Skin of body (tissue), 2 donors: ENCODE measurements around the gene ADORA2A. TPM values are rescaled to one million over a fixed set of nuclear protein-coding genes. Genes with fewer than 3 reads are reported as not detected.
"Not testable (repeated sequence)": the region's sequence is repeated elsewhere in the genome, so short reads cannot be mapped to it uniquely, and the experiment has no call there.

Experiments
- DNase-seq: peaks from one replicate; lab custom pipeline; 2025; lab: John Stamatoyannopoulos, UW
- total RNA-seq: library from RNA; depleted of rRNA; stranded (reverse); fragments of >200 nt; gene quantifications from one replicate; pipeline ENCODE4 v1.2.3, GENCODE V29; 2014

The ADORA2A gene
- total RNA-seq, 1 donor from 2014 or later = 2.7 TPM

DNA sequence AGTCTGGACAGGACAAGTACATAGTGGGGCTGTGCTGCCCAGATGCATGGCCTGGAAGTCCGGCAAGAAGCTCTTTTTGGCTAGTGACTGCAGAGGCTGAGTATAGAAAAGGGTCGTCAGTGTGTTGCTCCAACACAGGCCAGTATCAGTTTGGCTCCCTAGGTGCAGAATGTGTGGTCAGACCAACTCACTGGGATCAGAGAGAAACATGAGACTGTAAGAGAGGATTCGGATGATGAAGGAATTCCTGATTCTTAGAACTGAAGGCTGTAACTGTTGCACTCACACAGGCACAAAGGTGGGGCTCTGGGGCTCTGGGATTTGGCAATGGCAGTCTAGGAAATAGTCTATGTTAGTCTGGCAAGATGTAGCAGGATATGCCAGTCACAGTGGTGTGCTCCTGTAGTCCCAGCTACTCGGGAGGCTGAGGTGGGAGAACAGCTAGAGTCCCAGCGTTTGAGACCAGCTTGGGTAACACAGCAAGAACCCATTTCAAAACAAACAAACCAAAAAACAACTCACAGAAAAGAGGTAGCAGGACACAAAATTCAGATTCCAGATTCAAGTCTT, 56.7 kb downstream of the ADORA2A start:
- no peak for DNase-seq

DNA sequence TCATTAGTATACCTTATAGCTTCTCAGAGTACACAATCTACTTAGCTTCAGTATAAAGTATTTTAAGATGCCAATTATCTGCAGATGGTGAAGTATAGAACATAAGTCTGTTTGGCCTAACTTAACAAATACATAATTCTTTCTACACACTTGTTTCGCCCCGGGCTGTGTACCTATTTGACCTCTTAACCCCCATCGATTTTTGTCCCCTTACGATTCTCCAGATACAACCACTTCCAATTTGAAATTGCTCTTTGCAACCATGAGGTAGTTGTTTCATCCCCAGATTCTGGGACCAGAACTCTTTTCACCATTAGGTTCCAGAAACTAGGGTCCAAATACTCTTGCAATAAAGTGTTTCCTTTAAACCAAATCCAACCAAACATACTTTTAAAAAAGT, 57.8 kb downstream of the ADORA2A start:
- DNase-seq = no peak

DNA sequence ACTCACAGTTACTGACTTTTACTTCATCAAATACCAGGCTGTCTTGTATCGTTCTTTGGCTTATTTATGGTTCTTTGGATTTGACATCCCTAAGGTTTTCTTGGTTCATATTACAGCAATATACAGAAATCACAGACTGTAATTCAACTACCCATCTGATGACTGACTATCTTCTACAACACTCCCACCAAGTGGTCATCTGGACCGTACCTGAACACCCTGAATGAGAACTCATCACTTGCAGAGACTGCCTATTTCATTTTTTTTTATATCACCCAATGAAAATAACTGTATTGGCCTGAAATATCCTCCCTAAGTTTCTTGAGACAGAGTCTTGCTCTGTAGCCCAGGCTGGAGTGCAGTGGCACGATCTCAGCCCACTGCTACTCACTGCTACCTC, 58.2 kb downstream of the ADORA2A start:
- DNase-seq = no peak

DNA sequence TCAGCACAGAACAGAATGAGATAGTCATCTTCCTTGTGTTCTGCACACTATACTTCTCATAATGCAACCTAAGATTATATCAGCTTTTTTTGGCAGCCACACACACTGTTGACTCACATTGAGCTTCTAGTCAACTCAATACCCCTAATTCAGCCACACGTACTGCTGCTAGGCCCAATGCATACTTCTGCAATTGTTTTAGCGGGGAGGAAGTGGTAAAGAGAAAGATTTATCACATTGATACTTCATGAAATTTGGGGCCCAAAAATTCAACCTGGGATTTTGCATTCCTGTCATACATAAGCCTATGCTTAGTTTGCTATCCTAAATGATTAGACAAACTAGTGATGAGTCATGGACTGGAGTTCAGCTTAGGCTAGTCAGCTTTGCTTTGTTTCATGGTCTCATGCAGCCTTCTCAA, 59.1 kb downstream of the ADORA2A start:
- DNase-seq = no peak

- no peak for DNase-seq
Observed at GRCh38 chr22:24489011-24489410, 61.6 kb downstream of the ADORA2A start.

- DNase-seq = not testable (repeated sequence)
Observed at GRCh38 chr22:24489434-24489833, 62.0 kb downstream of the ADORA2A start.

Other genes starting within 250 kb of the ADORA2A start
- gene SUSD2, start 246.1 kb upstream of the ADORA2A start, total RNA-seq = 0.99 TPM
- 2.6 TPM for gene GGT5, start 182.5 kb upstream of the ADORA2A start, total RNA-seq
- 28.8 TPM for gene SPECC1L, start 156.8 kb upstream of the ADORA2A start, total RNA-seq
- gene UPB1, start 67.7 kb downstream of the ADORA2A start, total RNA-seq = 0.39 TPM
- 52.5 TPM for gene GUCD1, start 127.5 kb downstream of the ADORA2A start, total RNA-seq
- gene SNRPD3, start 128.4 kb downstream of the ADORA2A start, total RNA-seq = 142 TPM
- gene LRRC75B, start 165.5 kb downstream of the ADORA2A start, total RNA-seq = 6.2 TPM
- 2.5 TPM for gene GGT1, start 175.6 kb downstream of the ADORA2A start, total RNA-seq